Tibial artery (tissue), 4 donors: Measurements from ENCODE around the gene LCTL.
"Not testable (repeated sequence)": the region's sequence is repeated elsewhere in the genome, so short reads cannot be mapped to it uniquely, and the experiment has no call there.

Experiments
- DNase-seq, 2 donors: peaks; one replicate each; pipeline ENCODE4 v3.0.0-alpha.2; 2019
- H3K27ac ChIP-seq, 2 donors: fragments of 200-600 bp; sonication (generic) in 1 of 2; 1 replicate in 1 of 2; 2 replicates in 1 of 2; pipeline ENCODE4 v1.5.1; 2018 to 2019; ENCODE audit warnings: mild to moderate bottlenecking in 1 of 2
- H3K27me3 ChIP-seq, 2 donors: fragments of 200-600 bp; sonication (generic) in 1 of 2; one replicate each; pipeline versions ENCODE4 v1.5.1 to v1.6.0; 2016 to 2019
- H3K36me3 ChIP-seq, 3 donors: fragments of 200-600 bp; sonication (generic) in 2 of 3; one replicate each; pipeline ENCODE4 v1.5.1; 2016 to 2019; ENCODE audit warnings: mild to moderate bottlenecking in 2 of 3
- H3K4me1 ChIP-seq, 4 donors: fragments of 200-600 bp; sonication (generic) in 2 of 4; 1 replicate in 3 of 4; 2 replicates in 1 of 4; pipeline ENCODE4 v1.5.1; 2016 to 2019
- H3K4me3 ChIP-seq, 2 donors: fragments of 200-600 bp; sonication (generic) in 1 of 2; 1 replicate in 1 of 2; 2 replicates in 1 of 2; pipeline ENCODE4 v1.5.1; 2018 to 2019; ENCODE audit warnings: mild to moderate bottlenecking in 2 of 2
- H3K9me3 ChIP-seq, 3 donors: fragments of 200-600 bp; sonication (generic) in 1 of 3; one replicate each; pipeline ENCODE4 v1.5.1; 2016 to 2019
- CTCF ChIP-seq, 2 experiments: fragments of 200-600 bp in 1 of 2; fragments of 450-650 bp in 1 of 2; IDR thresholded peaks; one replicate each; pipeline ENCODE4 v1.5.1; 2017 to 2019; ENCODE audit warnings: antibody characterized with exemption in 2 of 2, mild to moderate bottlenecking in 1 of 2, moderate library complexity in 1 of 2
- intact Hi-C: fragments of 100-400 bp; cut with DNase I; formaldehyde crosslinking; loops from one replicate; pipeline ENCODE4 v1.15.0; 2023; ENCODE audit warnings: low total_unique reads

LCTL gene

GRCh38 chr15:66590435-66590834 is 24.6 kb upstream of the LCTL start:
- no peaks in the 10 kb centered on the region for H3K9me3 ChIP-seq
- DNase-seq = no peak
- H3K27me3 ChIP-seq = peaks cover 0 to 20% of the 10 kb centered on the region in 2 donors
- H3K4me1 ChIP-seq = no peaks in the 10 kb centered on the region
- H3K27ac ChIP-seq = no peak overlapping the region
- intact Hi-C loops = no loop called here
- TF ChIP-seq CTCF (IDR thresholded peaks at IDR 0.05) = no peak
- H3K36me3 ChIP-seq = no peaks in the 10 kb centered on the region
- H3K4me3 ChIP-seq = no peak overlapping the region

GRCh38 chr15:66589429-66589828 is 23.6 kb upstream of the LCTL start:
- H3K4me1 ChIP-seq, H3K4me3 ChIP-seq, H3K9me3 ChIP-seq, intact Hi-C loops, DNase-seq, H3K36me3 ChIP-seq, H3K27ac ChIP-seq: not testable (repeated sequence)
- H3K27me3 ChIP-seq = peaks cover 0 to 20% of the 10 kb centered on the region in 2 donors

GRCh38 chr15:66588971-66589370 is 23.2 kb upstream of the LCTL start:
- DNase-seq = no peak
- H3K36me3 ChIP-seq = no peaks in the 10 kb centered on the region
- no peak overlapping the region for H3K27ac ChIP-seq
- TF ChIP-seq CTCF (IDR thresholded peaks at IDR 0.05) = no peak
- no peak overlapping the region for H3K4me3 ChIP-seq
- no peaks in the 10 kb centered on the region for H3K4me1 ChIP-seq
- no peaks in the 10 kb centered on the region for H3K9me3 ChIP-seq
- intact Hi-C loops = no loop called here
- H3K27me3 ChIP-seq = peaks cover 0 to 20% of the 10 kb centered on the region in 2 donors

GRCh38 chr15:66588537-66588936 is 22.7 kb upstream of the LCTL start:
- intact Hi-C loops = no loop called here
- no peaks in the 10 kb centered on the region for H3K9me3 ChIP-seq
- TF ChIP-seq CTCF (IDR thresholded peaks at IDR 0.05) = no peak

GRCh38 chr15:66587749-66588148 is 22.0 kb upstream of the LCTL start:
- Histone ChIP-seq H3K9me3 (no peaks in the 10 kb centered on the region), H3K27ac (no peak overlapping the region), H3K36me3 (no peaks in the 10 kb centered on the region), H3K27me3 (peaks cover 0 to 20% of the 10 kb centered on the region in 2 donors), H3K4me3 (no peak overlapping the region), H3K4me1 (no peaks in the 10 kb centered on the region)
- intact Hi-C loops = no loop called here
- no peak for DNase-seq
- TF ChIP-seq CTCF (IDR thresholded peaks at IDR 0.05) = no peak

More at GRCh38 chr15:66588537-66588936, 22.7 kb upstream of the LCTL start:
- Histone ChIP-seq H3K4me3 (no peak overlapping the region), H3K27ac (no peak overlapping the region), H3K27me3 (peaks cover 0 to 20% of the 10 kb centered on the region in 2 donors), H3K4me1 (no peaks in the 10 kb centered on the region), H3K36me3 (no peaks in the 10 kb centered on the region)
- no peak for DNase-seq

- TF ChIP-seq CTCF (IDR thresholded peaks at IDR 0.05) = no peak
Measured at GRCh38 chr15:66587020-66587419, 21.2 kb upstream of the LCTL start.

More at GRCh38 chr15:66587020-66587419, 21.2 kb upstream of the LCTL start:
- Histone ChIP-seq H3K27ac (no peak overlapping the region), H3K27me3 (peaks cover 0 to 20% of the 10 kb centered on the region in 2 donors), H3K4me1 (no peaks in the 10 kb centered on the region), H3K9me3 (no peaks in the 10 kb centered on the region), H3K4me3 (no peak overlapping the region), H3K36me3 (no peaks in the 10 kb centered on the region)
- intact Hi-C loops = no loop called here
- DNase-seq = no peak
